ENCODE data around the gene CNTN5. TPM values are rescaled to one million over a fixed set of nuclear protein-coding genes. Genes with fewer than 3 reads are reported as not detected.

CNTN5 gene
- total and polyA plus RNA-seq, 2 experiments from 2014 or later = not detected

GRCh38 chr11:99519095-99519494, 498.3 kb downstream of the CNTN5 start:
- H3K4me2 ChIP-seq (ENCODE audit: unreplicated experiment) = no peak overlapping the region
- no peaks in the 10 kb centered on the region for H3K27me3 ChIP-seq (replicated peaks; ENCODE audit: insufficient read depth)
- no peak overlapping the region for H3K9ac ChIP-seq
- no peaks in the 10 kb centered on the region for H4K20me1 ChIP-seq (ENCODE audit: insufficient read depth)
- no peaks in the 10 kb centered on the region for H3F3A ChIP-seq (ENCODE audit: insufficient read depth)
- WGBS, 2 experiments (ENCODE audit: low coverage in 1 of 2, low lambda C conversion rate in 2 of 2, missing lambda C conversion rate in 2 of 2) = 3 to 15% methylated on average over 2 of the region's 2 CpGs
- H3K36me3 ChIP-seq (ENCODE audit: low read depth) = no peaks in the 10 kb centered on the region
- no peak overlapping the region for H3K4me3 ChIP-seq
- no peaks in the 10 kb centered on the region for H3K79me2 ChIP-seq (ENCODE audit: insufficient read depth)
- H3K27ac ChIP-seq = no peak overlapping the region
- no peak overlapping the region for H2AFZ ChIP-seq
- TF ChIP-seq EZH2phosphoT487 (IDR thresholded peaks at IDR 0.05; ENCODE audit: insufficient read depth, low read depth) = no peak
- TF ChIP-seq EZH2 (IDR thresholded peaks at IDR 0.05; ENCODE audit: insufficient read depth, poor library complexity, severe bottlenecking) = no peak
- no peaks in the 10 kb centered on the region for H3K4me1 ChIP-seq (ENCODE audit: insufficient read depth)
- in situ Hi-C loops (cut with MboI) = no loop called here
- no peaks in the 10 kb centered on the region for H3K9me3 ChIP-seq (ENCODE audit: low read depth)
- DNase-seq = no peak
- H3K9me2 ChIP-seq (ENCODE audit: insufficient read depth) = no peaks in the 10 kb centered on the region

GRCh38 chr11:99522467-99523173, 501.9 kb downstream of the CNTN5 start:
- H3K27ac ChIP-seq = no peak overlapping the region
- no peak for TF ChIP-seq EZH2phosphoT487 (IDR thresholded peaks at IDR 0.05; ENCODE audit: insufficient read depth, low read depth)
- no peak for TF ChIP-seq EZH2 (IDR thresholded peaks at IDR 0.05; ENCODE audit: insufficient read depth, poor library complexity, severe bottlenecking)
- H4K20me1 ChIP-seq (ENCODE audit: insufficient read depth) = no peaks in the 10 kb centered on the region
- H3K9me2 ChIP-seq (ENCODE audit: insufficient read depth) = no peaks in the 10 kb centered on the region
- no peaks in the 10 kb centered on the region for H3F3A ChIP-seq (ENCODE audit: insufficient read depth)
- H3K79me2 ChIP-seq (ENCODE audit: insufficient read depth) = no peaks in the 10 kb centered on the region
- H3K36me3 ChIP-seq (ENCODE audit: low read depth) = no peaks in the 10 kb centered on the region
- WGBS, 2 experiments (ENCODE audit: low coverage in 1 of 2, low lambda C conversion rate in 2 of 2, missing lambda C conversion rate in 2 of 2) = 20% methylated on average over 5 of the region's 5 CpGs
- no peak overlapping the region for H3K9ac ChIP-seq
- H2AFZ ChIP-seq = no peak overlapping the region
- in situ Hi-C loops (cut with MboI) = no loop called here
- no peak overlapping the region for H3K4me2 ChIP-seq (ENCODE audit: unreplicated experiment)
- DNase-seq = peak; percentile 2
- no peak overlapping the region for H3K4me3 ChIP-seq
- H3K4me1 ChIP-seq (ENCODE audit: insufficient read depth) = no peaks in the 10 kb centered on the region
- no peaks in the 10 kb centered on the region for H3K9me3 ChIP-seq (ENCODE audit: low read depth)
- H3K27me3 ChIP-seq (replicated peaks; ENCODE audit: insufficient read depth) = no peaks in the 10 kb centered on the region

GRCh38 chr11:99531468-99531867, 510.7 kb downstream of the CNTN5 start:
- no peaks in the 10 kb centered on the region for H3F3A ChIP-seq (ENCODE audit: insufficient read depth)
- no peaks in the 10 kb centered on the region for H3K9me3 ChIP-seq (ENCODE audit: low read depth)
- no peaks in the 10 kb centered on the region for H3K36me3 ChIP-seq (ENCODE audit: low read depth)
- no peak for DNase-seq
- no peak overlapping the region for H3K4me3 ChIP-seq
- H3K27ac ChIP-seq = no peak overlapping the region
- H3K4me2 ChIP-seq (ENCODE audit: unreplicated experiment) = no peak overlapping the region
- H2AFZ ChIP-seq = no peak overlapping the region
- H3K79me2 ChIP-seq (ENCODE audit: insufficient read depth) = no peaks in the 10 kb centered on the region
- no peaks in the 10 kb centered on the region for H4K20me1 ChIP-seq (ENCODE audit: insufficient read depth)
- no peaks in the 10 kb centered on the region for H3K27me3 ChIP-seq (replicated peaks; ENCODE audit: insufficient read depth)
- no peaks in the 10 kb centered on the region for H3K4me1 ChIP-seq (ENCODE audit: insufficient read depth)
- no peak overlapping the region for H3K9ac ChIP-seq
- in situ Hi-C loops (cut with MboI) = no loop called here
- no peak for TF ChIP-seq EZH2phosphoT487 (IDR thresholded peaks at IDR 0.05; ENCODE audit: insufficient read depth, low read depth)
- TF ChIP-seq EZH2 (IDR thresholded peaks at IDR 0.05; ENCODE audit: insufficient read depth, poor library complexity, severe bottlenecking) = no peak
- 34 to 39% methylated on average over 13 of the region's 13 CpGs for WGBS, 2 experiments (ENCODE audit: low coverage in 1 of 2, low lambda C conversion rate in 2 of 2, missing lambda C conversion rate in 2 of 2)
- H3K9me2 ChIP-seq (ENCODE audit: insufficient read depth) = no peaks in the 10 kb centered on the region

- Histone ChIP-seq H3K79me2 (ENCODE audit: insufficient read depth) (no peaks in the 10 kb centered on the region), H3K4me1 (ENCODE audit: insufficient read depth) (no peaks in the 10 kb centered on the region), H3K27me3 (replicated peaks; ENCODE audit: insufficient read depth) (no peaks in the 10 kb centered on the region), H3K36me3 (ENCODE audit: low read depth) (no peaks in the 10 kb centered on the region), H3K4me2 (ENCODE audit: unreplicated experiment) (no peak overlapping the region), H2AFZ (no peak overlapping the region), H3F3A (ENCODE audit: insufficient read depth) (no peaks in the 10 kb centered on the region), H3K9me2 (ENCODE audit: insufficient read depth) (no peaks in the 10 kb centered on the region), H3K27ac (no peak overlapping the region), H3K9ac (no peak overlapping the region), H4K20me1 (ENCODE audit: insufficient read depth) (no peaks in the 10 kb centered on the region), H3K4me3 (no peak overlapping the region), H3K9me3 (ENCODE audit: low read depth) (no peaks in the 10 kb centered on the region)
- TF ChIP-seq EZH2 (IDR thresholded peaks at IDR 0.05; ENCODE audit: insufficient read depth, poor library complexity, severe bottlenecking) (no peak), EZH2phosphoT487 (IDR thresholded peaks at IDR 0.05; ENCODE audit: insufficient read depth, low read depth) (no peak)
- in situ Hi-C loops (cut with MboI) = no loop called here
- no peak for DNase-seq
- 8 to 10% methylated on average over 1 of the region's 1 CpG for WGBS, 2 experiments (ENCODE audit: low coverage in 1 of 2, low lambda C conversion rate in 2 of 2, missing lambda C conversion rate in 2 of 2)
Observed at GRCh38 chr11:99534812-99535211, 514.1 kb downstream of the CNTN5 start.

Data from GM23248 (cell line).